Gastroesophageal sphincter (tissue), 3 donors: ENCODE results near the gene SLC38A6.

Experiments
- POLR2A ChIP-seq, 2 donors: fragments of 450-650 bp; IDR thresholded peaks; one replicate each; pipeline ENCODE4 v1.6.1; 2017; ENCODE audit warnings: antibody characterized with exemption in 2 of 2, mild to moderate bottlenecking in 2 of 2, moderate library complexity in 1 of 2
- TF ChIP-seq, protein P1 (sequence below), 4 experiments: fragments of 200-600 bp in 2 of 4; fragments of 450-650 bp in 2 of 4; sonication (generic) in 1 of 4; IDR thresholded peaks; one replicate each; pipeline ENCODE4 v1.5.1; 2017 to 2019; ENCODE audit warnings: antibody characterized with exemption in 4 of 4, mild to moderate bottlenecking in 2 of 4, moderate library complexity in 2 of 4

DNA sequence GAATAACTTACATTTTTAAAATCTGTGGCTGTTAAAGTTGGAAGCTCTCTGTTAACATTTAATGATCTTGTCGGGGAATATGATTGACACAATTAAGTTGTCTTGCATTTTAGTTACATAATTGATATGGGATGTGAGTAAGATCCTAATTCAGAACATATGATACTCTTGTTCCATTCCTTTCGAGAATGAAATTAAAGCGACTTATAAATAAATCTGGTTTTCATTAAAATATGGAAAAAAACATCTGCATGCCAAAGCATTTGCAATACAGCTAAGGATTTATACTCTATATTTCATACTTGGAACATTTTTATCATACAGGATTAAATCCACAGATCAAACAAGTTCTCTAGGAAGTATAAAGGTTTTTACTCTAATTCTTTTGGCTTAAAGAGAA lies 52.0 kb downstream of the SLC38A6 start:
- TF ChIP-seq, protein P1, sequence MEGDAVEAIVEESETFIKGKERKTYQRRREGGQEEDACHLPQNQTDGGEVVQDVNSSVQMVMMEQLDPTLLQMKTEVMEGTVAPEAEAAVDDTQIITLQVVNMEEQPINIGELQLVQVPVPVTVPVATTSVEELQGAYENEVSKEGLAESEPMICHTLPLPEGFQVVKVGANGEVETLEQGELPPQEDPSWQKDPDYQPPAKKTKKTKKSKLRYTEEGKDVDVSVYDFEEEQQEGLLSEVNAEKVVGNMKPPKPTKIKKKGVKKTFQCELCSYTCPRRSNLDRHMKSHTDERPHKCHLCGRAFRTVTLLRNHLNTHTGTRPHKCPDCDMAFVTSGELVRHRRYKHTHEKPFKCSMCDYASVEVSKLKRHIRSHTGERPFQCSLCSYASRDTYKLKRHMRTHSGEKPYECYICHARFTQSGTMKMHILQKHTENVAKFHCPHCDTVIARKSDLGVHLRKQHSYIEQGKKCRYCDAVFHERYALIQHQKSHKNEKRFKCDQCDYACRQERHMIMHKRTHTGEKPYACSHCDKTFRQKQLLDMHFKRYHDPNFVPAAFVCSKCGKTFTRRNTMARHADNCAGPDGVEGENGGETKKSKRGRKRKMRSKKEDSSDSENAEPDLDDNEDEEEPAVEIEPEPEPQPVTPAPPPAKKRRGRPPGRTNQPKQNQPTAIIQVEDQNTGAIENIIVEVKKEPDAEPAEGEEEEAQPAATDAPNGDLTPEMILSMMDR (IDR thresholded peaks at IDR 0.05): no peak
- no peak for TF ChIP-seq POLR2A (IDR thresholded peaks at IDR 0.05)
